ENCODE results near the gene HOXA6. TPM values are rescaled to one million over a fixed set of nuclear protein-coding genes. Genes with fewer than 3 reads are reported as not detected.

Gene HOXA6
- total RNA-seq, 2 donors from 2014 or later = 10.9 to 29.6 TPM

DNA sequence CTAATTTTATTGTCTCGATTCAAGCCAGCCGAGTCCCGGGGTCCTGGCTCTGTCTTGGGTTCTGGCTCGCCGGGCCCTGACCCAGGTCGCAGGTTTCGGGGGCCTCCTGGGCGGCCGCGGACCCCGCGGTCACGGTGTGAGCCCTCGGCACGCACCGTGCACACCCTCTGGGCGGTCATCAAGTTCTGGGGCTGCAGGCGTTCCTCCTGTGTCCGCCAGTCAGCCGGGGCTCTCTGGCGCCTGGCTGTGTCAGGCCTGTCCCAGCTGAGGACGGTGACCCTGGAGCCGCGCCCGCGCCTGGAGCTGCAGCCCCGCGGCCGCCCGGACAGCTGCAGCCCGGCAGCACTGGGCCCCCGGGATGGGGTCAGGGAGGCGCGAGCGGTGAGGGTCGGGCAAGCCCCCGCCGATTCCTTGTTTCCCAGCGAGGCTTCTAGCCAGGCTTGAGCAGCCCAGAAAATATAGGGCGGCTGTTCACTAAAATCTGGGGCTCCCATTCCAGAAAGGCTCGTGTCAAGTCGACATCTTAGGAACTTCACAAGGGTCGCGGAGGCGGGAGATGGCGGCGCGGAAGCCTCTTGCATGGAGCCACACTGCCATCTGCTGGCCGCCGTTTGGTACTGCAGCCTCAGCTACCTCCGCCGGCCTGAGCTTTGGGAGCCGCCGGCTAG lies 13.1 kb upstream of the HOXA6 start:
- DNase-seq = peak; percentile 91
- peaks cover 5% of the 10 kb centered on the region for H3K4me1 ChIP-seq
- intact Hi-C loops (cut with DNase I) = loop anchor here (5.0 kb wide), 1 partner anchor 788 kb away; no protein-coding TSS in a partner anchor
- TF ChIP-seq, protein P1, sequence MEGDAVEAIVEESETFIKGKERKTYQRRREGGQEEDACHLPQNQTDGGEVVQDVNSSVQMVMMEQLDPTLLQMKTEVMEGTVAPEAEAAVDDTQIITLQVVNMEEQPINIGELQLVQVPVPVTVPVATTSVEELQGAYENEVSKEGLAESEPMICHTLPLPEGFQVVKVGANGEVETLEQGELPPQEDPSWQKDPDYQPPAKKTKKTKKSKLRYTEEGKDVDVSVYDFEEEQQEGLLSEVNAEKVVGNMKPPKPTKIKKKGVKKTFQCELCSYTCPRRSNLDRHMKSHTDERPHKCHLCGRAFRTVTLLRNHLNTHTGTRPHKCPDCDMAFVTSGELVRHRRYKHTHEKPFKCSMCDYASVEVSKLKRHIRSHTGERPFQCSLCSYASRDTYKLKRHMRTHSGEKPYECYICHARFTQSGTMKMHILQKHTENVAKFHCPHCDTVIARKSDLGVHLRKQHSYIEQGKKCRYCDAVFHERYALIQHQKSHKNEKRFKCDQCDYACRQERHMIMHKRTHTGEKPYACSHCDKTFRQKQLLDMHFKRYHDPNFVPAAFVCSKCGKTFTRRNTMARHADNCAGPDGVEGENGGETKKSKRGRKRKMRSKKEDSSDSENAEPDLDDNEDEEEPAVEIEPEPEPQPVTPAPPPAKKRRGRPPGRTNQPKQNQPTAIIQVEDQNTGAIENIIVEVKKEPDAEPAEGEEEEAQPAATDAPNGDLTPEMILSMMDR (IDR thresholded peaks at IDR 0.05) = peak; percentile 99
- H3K9ac ChIP-seq (ENCODE audit: low read depth in 2 of 2, low read length in 2 of 2) = peak overlapping the region; percentile 77 to 100
- peak overlapping the region; percentile 94 for H3K27ac ChIP-seq
- H3K9me3 ChIP-seq = no peaks in the 10 kb centered on the region
- peak overlapping the region; percentile 64 for H3K4me3 ChIP-seq
- peaks cover 4% of the 10 kb centered on the region for H3K27me3 ChIP-seq
- H3K36me3 ChIP-seq = no peaks in the 10 kb centered on the region

DNA sequence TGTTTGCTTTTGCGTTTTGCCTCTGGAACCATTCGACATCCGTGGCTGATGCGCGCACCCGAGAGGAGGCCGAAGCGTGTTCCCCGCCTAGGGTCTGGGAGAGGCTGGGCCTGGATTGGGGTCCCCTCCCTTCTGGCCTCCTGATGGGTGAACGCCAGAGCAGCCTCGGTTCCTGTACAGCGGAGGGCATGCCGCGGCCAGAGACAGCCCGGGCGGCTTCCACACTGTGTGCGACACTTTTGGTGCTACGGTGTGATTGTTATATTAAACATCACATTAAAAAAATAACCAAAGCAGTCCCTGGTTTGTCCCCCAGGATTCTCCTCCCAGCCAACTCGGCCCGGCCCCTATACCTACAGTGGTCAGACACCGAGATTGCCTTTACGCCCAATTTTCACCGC lies 12.6 kb upstream of the HOXA6 start:
- H3K4me1 ChIP-seq = peaks cover 8% of the 10 kb centered on the region
- intact Hi-C loops (cut with DNase I) = loop anchor here (5.0 kb wide), 1 partner anchor 788 kb away; no protein-coding TSS in a partner anchor
- H3K4me3 ChIP-seq = peak overlapping the region; percentile 64
- H3K27ac ChIP-seq = peak overlapping the region; percentile 94
- H3K36me3 ChIP-seq = no peaks in the 10 kb centered on the region
- H3K27me3 ChIP-seq = peaks cover 4% of the 10 kb centered on the region
- TF ChIP-seq, protein P1 (IDR thresholded peaks at IDR 0.05) = no peak
- no peak for DNase-seq
- no peaks in the 10 kb centered on the region for H3K9me3 ChIP-seq
- peak overlapping the region; percentile 77 to 100 for H3K9ac ChIP-seq (ENCODE audit: low read depth in 2 of 2, low read length in 2 of 2)

DNA sequence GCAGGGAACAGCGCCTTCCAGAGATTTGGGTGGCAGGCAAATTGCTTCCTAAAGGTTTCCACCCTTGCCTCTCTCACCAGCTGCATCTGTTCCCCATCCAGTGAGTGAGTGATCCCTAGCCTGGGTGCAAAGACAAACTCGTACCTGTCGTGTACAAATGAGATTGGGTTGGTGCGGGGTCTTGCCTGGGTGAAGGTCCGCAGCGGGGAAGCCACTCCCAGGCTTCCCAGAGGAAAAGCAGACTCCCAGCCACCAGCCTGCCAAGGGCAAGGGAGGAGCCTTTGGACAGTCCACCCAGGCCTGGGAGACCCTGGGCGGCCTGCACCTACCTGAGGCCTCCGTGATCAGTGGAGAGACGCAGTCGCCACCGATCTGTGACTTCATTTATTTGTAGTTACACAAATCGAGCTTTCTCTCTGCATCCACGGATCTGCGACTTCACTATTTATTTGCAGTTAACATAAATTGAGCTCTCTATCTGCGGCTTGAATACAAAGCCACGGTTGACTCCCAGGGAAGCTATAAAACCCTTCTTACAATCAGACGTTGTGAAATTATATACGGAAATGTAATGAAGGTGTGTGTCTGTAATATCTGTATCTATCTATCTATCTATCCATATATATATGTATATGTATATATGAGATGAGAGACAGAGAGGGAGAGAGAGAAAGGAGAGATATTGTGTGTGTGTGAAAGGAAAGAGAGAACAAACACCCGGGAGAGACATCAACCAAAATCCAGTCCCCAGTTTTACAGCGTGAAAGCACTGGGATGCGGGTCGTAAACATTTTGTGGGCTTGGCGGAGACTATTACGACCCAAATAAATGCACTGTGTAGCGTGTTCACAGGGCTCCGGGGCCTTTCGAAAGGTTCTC lies 11.9 kb upstream of the HOXA6 start:
- Histone ChIP-seq H3K36me3 (no peaks in the 10 kb centered on the region), H3K9ac (ENCODE audit: low read depth in 2 of 2, low read length in 2 of 2) (peak overlapping the region; percentile 77 to 100), H3K27ac (peak overlapping the region; percentile 94), H3K4me3 (peak overlapping the region; percentile 64), H3K4me1 (peaks cover 15% of the 10 kb centered on the region), H3K9me3 (no peaks in the 10 kb centered on the region), H3K27me3 (peaks cover 4% of the 10 kb centered on the region)
- DNase-seq = no peak
- intact Hi-C loops (cut with DNase I) = loop anchor here (5.0 kb wide), 1 partner anchor 787 kb away; no protein-coding TSS in a partner anchor
- TF ChIP-seq, protein P1 (IDR thresholded peaks at IDR 0.05) = no peak

DNA sequence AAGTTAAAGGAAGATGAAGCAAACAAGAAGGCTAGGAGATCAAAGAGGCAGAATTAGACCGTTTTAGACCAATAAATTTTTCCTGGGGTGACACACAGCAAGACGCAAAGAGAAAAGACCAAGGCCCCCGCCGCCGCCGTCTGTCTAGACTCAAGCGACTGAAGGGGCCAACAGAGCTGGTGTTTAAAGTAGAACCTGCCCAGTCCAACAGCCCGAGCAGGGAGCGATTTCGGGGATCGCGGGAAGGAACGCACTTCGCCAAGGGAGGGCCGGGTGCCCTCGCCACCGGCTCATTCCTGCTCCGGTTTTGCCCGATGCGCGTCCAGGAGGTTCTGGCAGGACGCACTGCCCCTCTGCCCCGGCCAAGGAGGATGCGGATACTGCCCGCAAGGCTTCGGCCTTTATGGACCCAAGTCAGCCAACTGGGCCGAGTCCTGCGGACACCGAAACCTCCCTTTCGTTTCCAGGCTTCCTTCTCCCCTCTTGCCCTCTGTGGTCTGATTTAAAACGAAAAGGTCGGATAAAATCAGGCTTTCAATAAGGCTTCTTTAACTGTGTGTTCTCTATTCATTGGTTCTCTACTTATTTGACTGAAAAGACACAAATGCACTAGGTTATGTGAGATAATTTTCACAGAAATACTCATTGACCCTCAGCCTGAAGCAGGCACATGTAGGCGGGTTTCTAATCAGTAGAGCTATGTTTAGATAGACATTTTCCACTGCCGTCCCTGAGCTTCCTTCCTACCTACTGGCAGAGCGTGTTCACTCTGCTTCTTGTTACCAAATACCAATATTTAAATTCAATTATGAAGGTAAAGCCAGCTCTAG lies 11.1 kb upstream of the HOXA6 start:
- H3K9ac ChIP-seq (ENCODE audit: low read depth in 2 of 2, low read length in 2 of 2) = peak overlapping the region; percentile 70 to 100
- TF ChIP-seq, protein P1 (IDR thresholded peaks at IDR 0.05) = no peak
- no peak for DNase-seq
- H3K9me3 ChIP-seq = no peaks in the 10 kb centered on the region
- H3K4me3 ChIP-seq = peak overlapping the region; percentile 49
- peaks cover 16% of the 10 kb centered on the region for H3K4me1 ChIP-seq
- peaks cover 4% of the 10 kb centered on the region for H3K27me3 ChIP-seq
- no peaks in the 10 kb centered on the region for H3K36me3 ChIP-seq
- peak overlapping the region; percentile 94 for H3K27ac ChIP-seq
- intact Hi-C loops (cut with DNase I) = no loop called here

Data from colonic mucosa (tissue), 4 donors.